HG03175 (cell line): ENCODE measurements around the gene GNG2.

ENCODE experiments used
- ATAC-seq: cut with Tn5 transposase; IDR thresholded peaks from one replicate; pipeline ENCODE4 v1.9.1; 2021; ENCODE audit warnings: mild to moderate bottlenecking, moderate library complexity; ENCODE audit not compliant: unreplicated experiment

Gene GNG2

GRCh38 chr14:51938137-51938536 lies 77.7 kb downstream of the GNG2 start:
- ATAC-seq: no peak

- ATAC-seq: no peak
These were observed 78.4 kb downstream of the GNG2 start for GRCh38 chr14:51938821-51939220.

GRCh38 chr14:51939226-51939625 lies 78.8 kb downstream of the GNG2 start:
- no peak for ATAC-seq

GRCh38 chr14:51939755-51940301 lies 79.4 kb downstream of the GNG2 start:
- no peak for ATAC-seq

- ATAC-seq: no peak
These were observed 82.6 kb downstream of the GNG2 start for GRCh38 chr14:51942971-51943370.

GRCh38 chr14:51950007-51950406 lies 89.6 kb downstream of the GNG2 start:
- no peak for ATAC-seq

- no peak for ATAC-seq
These were observed 91.2 kb downstream of the GNG2 start for GRCh38 chr14:51951656-51952055.

GRCh38 chr14:51954031-51954430 lies 93.6 kb downstream of the GNG2 start:
- no peak for ATAC-seq

- no peak for ATAC-seq
These were observed 94.2 kb downstream of the GNG2 start for GRCh38 chr14:51954657-51955056.

- no peak for ATAC-seq
These were observed 97.5 kb downstream of the GNG2 start for GRCh38 chr14:51957950-51958349.

GRCh38 chr14:51959928-51960327 lies 99.5 kb downstream of the GNG2 start:
- no peak for ATAC-seq

GRCh38 chr14:51960866-51961265 lies 100.5 kb downstream of the GNG2 start:
- ATAC-seq: no peak

GRCh38 chr14:51962711-51963110 lies 102.3 kb downstream of the GNG2 start:
- ATAC-seq: no peak

GRCh38 chr14:51963286-51963685 lies 102.9 kb downstream of the GNG2 start:
- ATAC-seq: no peak

- no peak for ATAC-seq
These were observed 107.1 kb downstream of the GNG2 start for GRCh38 chr14:51967521-51967920.

GRCh38 chr14:51969852-51970540 lies 109.6 kb downstream of the GNG2 start:
- no peak for ATAC-seq

GRCh38 chr14:51972566-51972965 lies 112.2 kb downstream of the GNG2 start:
- no peak for ATAC-seq

- no peak for ATAC-seq
These were observed 116.7 kb downstream of the GNG2 start for GRCh38 chr14:51977075-51977474.

GRCh38 chr14:51978681-51979085 lies 118.3 kb downstream of the GNG2 start:
- no peak for ATAC-seq

- peak; percentile 60 for ATAC-seq
These were observed 118.8 kb downstream of the GNG2 start for GRCh38 chr14:51979088-51979709.

GRCh38 chr14:51981218-51981854 lies 120.9 kb downstream of the GNG2 start:
- peak; percentile 48 for ATAC-seq

- ATAC-seq: no peak
These were observed 127.8 kb downstream of the GNG2 start for GRCh38 chr14:51988221-51988620.
